SH-SY5Y (cell line): ENCODE results near the gene POU4F3.

Source experiments
- GATA2 ChIP-seq: IDR thresholded peaks from 2 replicates; pipeline ENCODE4 v1.6.1; 2011; ENCODE audit warnings: mild to moderate bottlenecking, low read depth, low read length
- GATA3 ChIP-seq: IDR thresholded peaks from 2 replicates; pipeline ENCODE4 v1.6.1; 2011; ENCODE audit warnings: low read depth, mild to moderate bottlenecking, low read length, moderate library complexity

POU4F3 gene

DNA sequence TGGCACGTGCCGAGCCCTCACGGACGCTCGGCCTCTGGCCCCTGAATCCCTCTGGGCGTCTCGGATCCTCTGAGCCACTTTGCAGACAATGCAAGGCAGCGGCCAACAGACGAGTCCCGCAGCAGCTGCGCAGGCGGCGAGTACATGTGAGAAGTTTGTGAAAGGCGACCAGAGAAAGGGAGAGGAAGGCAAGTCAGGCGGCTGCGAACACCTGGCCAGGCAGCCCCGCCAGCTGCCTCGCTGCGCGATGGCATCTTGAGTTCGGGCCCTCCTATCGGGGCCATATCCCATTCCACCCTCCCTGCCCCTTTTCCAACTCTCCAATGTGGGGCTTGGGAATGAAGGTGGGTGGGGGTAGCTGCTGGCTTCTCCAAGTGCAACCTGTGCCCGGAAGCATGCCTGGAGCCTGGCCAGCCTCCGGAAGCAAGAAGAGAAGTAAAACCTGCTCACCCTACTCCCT lies 4.5 kb upstream of the POU4F3 start:
- TF ChIP-seq GATA2 (no peak), GATA3 (no peak)

DNA sequence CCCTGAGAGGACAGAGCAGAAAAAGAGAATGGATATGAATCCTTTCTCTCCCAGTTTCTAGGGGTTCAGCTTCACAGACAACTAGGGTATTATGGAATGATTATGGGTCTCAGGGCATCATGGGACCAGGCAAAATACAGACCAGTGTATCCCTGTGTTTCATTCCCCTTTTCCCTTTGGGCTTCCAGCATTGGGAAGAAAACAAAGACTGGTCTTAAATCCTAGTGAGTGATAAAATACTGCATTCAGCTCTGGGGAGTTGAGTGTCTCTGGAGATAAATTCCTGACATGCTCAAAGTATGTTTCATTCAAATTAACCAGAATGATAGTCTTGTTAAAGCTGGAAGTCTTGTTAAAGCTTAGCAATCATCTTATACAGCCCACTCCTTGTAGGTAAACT lies 2.4 kb upstream of the POU4F3 start:
- TF ChIP-seq GATA2 (no peak), GATA3 (no peak)

DNA sequence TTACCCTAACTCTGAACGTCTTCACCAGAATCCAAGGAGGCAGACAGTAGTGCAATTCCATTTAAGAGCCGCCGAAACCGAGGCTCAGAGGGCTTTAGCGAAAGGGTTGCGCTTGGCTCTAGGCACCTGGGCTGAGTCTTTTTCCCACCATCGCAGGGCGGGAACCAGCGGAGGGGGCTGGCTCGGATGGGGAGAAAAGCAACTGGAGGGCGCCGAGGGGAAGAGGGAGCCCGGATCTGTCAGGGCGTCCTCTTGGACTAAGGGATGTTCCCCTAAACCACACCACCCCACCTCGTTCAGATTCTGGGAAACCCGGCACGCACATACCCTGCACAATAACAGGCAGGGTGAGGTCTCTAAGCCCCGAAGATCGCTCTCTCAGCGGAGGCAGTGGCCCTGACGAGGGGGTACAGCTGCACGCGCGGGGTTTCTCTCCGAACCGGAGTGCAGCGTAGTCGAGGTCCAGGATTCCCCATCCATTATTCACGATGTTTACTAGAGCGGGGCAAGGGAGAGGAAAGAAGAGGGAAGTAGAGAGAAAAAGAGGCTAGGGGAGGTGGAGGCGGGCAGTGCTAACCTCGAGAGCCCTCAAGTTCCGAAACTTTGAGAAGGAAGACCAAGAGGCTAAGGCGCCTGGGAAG lies 1.3 kb upstream of the POU4F3 start:
- no peak for TF ChIP-seq GATA2

DNA sequence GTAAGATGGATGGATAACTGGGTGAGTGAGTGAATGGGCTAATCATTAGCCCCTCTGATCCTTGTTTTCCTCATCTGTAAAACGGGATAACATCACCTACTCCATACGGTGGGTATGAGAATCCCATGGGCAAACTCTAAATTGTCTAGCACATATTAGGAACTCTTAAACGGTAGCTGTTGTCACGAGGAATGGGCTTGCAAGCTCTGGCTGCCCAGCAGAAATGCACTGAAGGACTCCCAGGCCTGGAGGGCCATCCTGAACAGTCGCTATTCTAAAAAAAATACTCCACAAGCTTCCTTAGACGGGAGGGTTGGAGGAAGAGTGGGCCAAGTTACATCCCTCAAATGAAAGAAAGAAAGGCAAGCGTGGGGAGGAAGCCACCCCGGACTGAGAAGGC lies 711 bp upstream of the POU4F3 start:
- TF ChIP-seq GATA3 (no peak), GATA2 (no peak)

DNA sequence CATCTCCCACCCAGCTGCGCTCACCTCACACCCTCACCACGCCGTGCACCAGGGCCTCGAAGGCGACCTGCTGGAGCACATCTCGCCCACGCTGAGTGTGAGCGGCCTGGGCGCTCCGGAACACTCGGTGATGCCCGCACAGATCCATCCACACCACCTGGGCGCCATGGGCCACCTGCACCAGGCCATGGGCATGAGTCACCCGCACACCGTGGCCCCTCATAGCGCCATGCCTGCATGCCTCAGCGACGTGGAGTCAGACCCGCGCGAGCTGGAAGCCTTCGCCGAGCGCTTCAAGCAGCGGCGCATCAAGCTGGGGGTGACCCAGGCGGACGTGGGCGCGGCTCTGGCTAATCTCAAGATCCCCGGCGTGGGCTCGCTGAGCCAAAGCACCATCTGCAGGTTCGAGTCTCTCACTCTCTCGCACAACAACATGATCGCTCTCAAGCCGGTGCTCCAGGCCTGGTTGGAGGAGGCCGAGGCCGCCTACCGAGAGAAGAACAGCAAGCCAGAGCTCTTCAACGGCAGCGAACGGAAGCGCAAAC lies 1.1 kb downstream of the POU4F3 start:
- no peak for TF ChIP-seq GATA3
- TF ChIP-seq GATA2 = no peak

DNA sequence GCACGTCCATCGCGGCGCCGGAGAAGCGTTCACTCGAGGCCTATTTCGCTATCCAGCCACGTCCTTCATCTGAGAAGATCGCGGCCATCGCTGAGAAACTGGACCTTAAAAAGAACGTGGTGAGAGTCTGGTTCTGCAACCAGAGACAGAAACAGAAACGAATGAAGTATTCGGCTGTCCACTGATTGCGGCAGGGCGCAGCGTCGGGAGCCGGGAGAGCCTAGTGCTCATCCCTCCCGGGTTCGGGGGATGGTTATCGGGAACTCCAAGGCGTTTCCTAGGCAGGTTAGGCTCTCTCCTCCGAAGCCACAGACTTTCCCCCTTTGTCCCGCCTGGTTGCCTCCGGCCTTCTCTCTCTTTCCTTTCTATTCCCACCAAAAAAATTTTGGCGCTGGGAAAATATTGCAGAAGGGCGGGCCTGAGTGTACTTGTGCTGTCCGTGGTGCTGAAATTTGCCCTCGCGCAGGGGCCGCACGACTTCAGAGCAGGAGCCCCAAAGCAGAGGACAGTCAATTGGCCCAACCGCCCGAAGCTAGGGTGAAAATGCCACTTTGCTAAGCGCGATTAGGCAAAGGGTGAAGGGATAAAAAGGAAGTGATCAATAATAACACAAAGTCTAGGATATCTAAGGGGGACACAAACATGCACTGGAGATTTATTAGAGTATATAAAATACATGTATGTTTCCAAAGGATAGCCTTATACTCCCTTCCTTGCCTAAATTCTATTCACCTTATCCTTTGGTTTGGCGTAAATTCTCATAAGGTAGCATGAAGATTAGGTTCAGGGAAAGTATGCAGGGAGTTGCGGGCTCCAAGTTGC lies 1.8 kb downstream of the POU4F3 start:
- TF ChIP-seq GATA3 (no peak), GATA2 (no peak)

DNA sequence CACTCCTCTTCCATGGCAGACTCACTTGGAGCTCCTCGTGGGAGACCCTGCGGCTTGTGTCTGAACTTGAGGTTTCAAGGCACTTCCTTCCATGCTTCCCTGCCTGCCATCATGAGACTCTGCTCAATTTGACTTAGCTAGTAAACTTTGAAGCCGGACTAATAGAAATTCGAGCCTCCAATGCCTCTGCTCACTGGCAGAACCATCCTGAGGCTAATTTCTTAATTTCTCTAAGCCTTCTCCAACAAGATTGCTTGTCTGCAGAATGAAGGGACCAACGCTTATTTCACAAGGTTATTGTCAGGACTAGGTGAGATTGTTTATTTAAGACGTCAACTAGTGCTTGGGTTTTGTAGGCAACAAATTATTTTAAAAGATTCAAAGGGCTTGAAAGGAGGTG lies 3.2 kb downstream of the POU4F3 start:
- TF ChIP-seq GATA2 (no peak), GATA3 (no peak)

DNA sequence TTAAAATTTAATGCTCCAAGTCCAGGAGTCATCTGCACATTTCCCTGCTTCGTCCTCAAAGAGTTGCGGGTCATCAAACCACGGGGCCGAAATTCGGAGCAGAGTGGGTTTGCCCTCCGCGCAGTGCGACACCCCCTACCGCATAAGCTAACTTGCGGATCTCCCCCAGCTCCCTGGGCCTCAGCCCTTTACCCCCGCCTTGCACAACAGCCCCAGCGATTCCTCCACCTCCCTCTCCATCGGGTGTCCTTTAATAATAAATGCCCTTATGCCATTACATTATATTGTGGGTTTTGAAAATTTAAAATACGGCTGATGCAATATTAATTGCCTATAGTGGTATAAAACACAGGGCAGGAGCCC lies 3.9 kb downstream of the POU4F3 start:
- no peak for TF ChIP-seq GATA3
- no peak for TF ChIP-seq GATA2

DNA sequence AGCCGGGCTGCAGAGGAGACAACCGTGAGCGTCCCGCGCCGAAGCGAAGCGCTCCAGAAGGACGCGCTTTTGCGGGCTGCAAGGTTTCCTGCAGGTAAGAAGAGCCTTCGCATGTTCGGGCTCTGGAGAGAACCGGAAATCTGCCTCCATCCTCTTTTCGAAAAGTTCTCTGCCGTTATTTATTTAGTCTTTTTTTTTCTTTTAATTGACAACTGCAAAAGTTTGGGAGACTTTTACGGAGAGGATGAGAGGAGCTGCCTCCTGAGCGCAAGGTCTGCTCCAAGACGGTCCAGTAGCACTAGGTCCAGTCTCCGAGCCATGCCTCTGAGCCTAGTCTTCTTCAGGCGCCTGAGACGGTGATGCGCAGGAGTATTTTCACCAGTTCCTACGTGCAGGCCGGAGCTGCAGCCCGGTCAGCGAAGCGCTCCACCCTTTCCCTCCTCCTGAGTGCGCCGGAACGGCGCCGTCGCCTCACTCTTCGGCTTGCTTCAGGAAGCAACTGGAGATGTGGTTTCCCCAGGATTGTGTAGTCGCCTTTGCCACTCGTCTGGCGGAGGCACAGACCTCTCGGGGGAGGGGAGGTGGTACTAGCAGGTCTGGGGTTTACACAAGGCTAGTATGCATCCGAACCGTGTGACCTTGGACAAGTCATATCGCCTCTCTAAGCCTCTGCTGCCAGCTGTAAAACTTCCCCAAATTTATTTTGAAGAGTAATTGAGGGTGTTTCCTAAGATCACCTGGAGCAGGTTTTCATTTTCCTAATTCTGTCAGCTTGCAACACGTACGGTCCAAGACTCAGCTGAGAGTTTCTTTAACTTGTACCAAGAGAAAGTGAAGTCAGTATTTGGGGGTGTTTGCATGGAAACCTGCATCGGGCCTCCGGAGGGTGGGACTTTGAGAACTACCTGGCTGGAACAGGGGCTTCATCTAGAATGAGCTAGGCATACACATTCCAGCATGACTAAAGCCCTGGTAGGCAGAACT lies 4.5 kb downstream of the POU4F3 start:
- TF ChIP-seq GATA3 = no peak
- TF ChIP-seq GATA2 = no peak

DNA sequence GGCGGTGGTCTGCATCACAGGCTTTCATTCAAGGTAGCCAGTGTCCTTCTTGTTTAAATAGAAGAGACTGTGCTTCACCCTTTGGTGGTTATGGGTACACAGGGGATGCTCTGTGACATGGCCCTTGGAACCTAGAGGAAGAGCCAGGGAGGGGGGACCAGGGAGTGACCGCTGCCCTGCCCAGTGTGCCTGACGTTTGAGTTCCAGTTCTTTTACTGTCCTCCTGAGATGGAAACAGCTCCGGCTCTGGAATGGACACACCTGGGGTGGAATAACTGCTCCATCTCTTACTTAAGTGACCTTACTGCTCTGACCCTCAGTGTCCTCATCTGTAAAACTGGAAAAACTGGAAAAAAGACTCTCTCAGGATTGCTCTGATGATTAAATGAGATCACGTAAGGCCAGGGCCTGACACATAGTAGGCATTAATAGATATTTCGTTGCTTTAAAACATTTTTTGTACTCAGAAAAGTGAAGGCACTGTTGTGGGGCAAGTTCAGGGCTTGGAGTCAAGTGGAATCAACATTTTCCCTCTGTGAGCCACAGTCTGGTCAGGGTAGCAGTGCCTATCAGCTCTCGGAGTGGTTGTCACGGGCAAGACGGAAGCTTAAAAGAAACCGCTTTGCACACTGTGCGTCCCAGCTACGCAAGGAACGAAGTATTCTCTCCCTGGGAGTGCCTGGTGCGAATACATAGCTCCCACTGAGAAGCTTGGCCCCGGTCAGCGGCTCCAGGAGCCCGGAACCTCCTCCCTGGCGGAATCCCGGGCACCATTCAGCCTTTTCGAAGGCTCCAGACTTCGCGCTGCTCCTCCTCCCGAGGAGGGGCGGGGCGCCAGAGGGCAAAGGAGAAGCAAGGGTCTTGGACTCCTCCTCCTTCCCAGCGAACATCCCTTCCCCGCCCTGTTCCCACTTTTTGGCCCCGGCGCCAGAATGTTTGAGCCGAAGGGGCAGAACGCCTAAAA lies 5.8 kb downstream of the POU4F3 start:
- TF ChIP-seq GATA2 (no peak), GATA3 (no peak)

DNA sequence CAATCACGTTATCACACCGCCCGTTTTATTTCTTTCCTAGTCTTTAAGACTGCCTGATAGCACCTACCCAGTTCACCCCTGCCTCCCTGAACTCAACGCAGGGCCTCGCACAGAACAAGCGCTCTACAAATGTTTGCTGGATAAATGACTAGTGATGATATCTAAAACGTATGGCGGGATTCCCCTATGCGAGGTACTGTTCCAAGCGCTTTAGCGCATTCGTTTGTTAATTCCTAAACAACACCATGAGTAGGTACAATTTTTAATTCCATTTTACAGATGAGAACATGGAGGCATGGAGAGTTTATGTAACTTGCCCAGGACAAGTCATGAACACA lies 6.6 kb downstream of the POU4F3 start:
- TF ChIP-seq GATA3 (no peak), GATA2 (no peak)

DNA sequence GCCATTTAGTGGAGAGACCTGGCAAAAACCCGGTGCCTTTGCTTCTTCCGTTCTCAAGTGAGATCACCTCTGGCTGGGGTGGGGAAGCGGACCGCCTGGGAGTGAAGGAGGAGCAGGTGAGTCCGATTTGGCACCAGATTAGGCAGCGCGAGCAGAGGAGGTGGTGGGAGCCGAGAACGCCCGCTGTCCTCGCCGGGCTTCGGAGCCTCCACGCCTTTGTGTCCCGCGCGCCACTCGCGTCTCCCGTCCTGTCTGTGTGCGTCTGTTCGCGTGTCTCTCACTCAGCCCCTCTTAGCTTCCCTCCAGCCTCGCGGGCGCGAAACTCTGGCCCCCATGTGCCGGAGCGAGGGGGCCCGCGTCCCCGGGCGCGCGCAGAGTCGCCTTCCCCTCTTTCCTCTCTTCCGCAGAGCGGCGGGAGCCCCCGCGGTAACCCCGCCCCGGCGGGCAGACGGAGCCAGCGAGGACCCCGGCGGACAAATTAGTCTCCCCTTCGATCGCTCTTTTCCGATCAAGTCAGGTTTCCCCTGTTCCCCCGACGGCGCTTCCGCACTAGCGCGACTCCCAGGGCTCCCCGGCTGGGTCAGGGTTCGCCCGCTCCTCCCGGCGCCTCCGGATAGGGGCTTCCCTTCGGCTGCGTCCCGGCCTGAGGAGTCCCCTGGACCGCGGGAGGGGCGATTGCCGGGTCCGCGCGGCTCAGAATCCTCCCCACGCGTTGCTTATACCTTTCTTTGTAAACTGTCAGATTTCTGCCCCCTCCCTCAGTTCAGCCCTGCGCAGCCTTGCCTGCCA lies 7.1 kb downstream of the POU4F3 start:
- TF ChIP-seq GATA2 = no peak
- no peak for TF ChIP-seq GATA3

DNA sequence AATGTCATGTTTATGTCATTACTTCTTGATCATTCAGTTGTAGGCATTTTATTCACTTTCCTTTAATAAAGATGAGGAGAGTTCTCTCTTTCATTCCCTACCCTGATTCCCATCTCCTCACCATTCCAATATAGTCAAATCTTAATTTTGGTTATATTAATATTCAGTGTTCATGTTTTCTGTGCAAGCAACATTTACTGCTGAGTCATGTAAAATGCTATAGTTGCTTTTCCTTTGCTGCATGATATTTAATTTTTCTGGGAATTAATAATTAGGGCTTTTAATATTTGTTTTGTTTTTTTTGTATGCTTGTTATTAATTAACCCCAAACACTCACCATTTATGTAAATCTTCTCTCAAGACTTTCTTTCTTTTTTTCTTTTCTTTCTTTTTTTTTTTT lies 18.5 kb downstream of the POU4F3 start:
- no peak for TF ChIP-seq GATA2
- TF ChIP-seq GATA3 = no peak
